HG03103 (cell line): Measurements from ENCODE around the gene RALGPS1.

Source experiments
- ATAC-seq: cut with Tn5 transposase; IDR thresholded peaks from one replicate; pipeline ENCODE4 v1.9.1; 2021; ENCODE audit warnings: low read depth; ENCODE audit not compliant: unreplicated experiment

Gene RALGPS1

GRCh38 chr9:127179633-127180441, 265.3 kb downstream of the RALGPS1 start:
- ATAC-seq: no peak

- ATAC-seq: no peak
Measured at GRCh38 chr9:127180457-127181314, 266.1 kb downstream of the RALGPS1 start.

GRCh38 chr9:127181315-127181580, 266.7 kb downstream of the RALGPS1 start:
- no peak for ATAC-seq

GRCh38 chr9:127181595-127182190, 267.1 kb downstream of the RALGPS1 start:
- no peak for ATAC-seq

- no peak for ATAC-seq
Measured at GRCh38 chr9:127182901-127183746, 268.5 kb downstream of the RALGPS1 start.

GRCh38 chr9:127183814-127184582, 269.4 kb downstream of the RALGPS1 start:
- ATAC-seq: peak; percentile 63

- no peak for ATAC-seq
Measured at GRCh38 chr9:127184641-127185040, 270.1 kb downstream of the RALGPS1 start.

- no peak for ATAC-seq
Measured at GRCh38 chr9:127185181-127185580, 270.6 kb downstream of the RALGPS1 start.

- ATAC-seq: no peak
Measured at GRCh38 chr9:127185931-127186781, 271.6 kb downstream of the RALGPS1 start.

- no peak for ATAC-seq
Measured at GRCh38 chr9:127186806-127187205, 272.2 kb downstream of the RALGPS1 start.

- ATAC-seq: no peak
Measured at GRCh38 chr9:127187231-127187956, 272.8 kb downstream of the RALGPS1 start.

- ATAC-seq: no peak
Measured at GRCh38 chr9:127188396-127188795, 273.8 kb downstream of the RALGPS1 start.

- no peak for ATAC-seq
Measured at GRCh38 chr9:127189628-127190027, 275.0 kb downstream of the RALGPS1 start.

- ATAC-seq: no peak
Measured at GRCh38 chr9:127192744-127193143, 278.2 kb downstream of the RALGPS1 start.

GRCh38 chr9:127193483-127193882, 278.9 kb downstream of the RALGPS1 start:
- no peak for ATAC-seq

- ATAC-seq: no peak
Measured at GRCh38 chr9:127194881-127195713, 280.5 kb downstream of the RALGPS1 start.
